HepG2 (cell line): Measurements from ENCODE around the gene NUDT2. TPM values are rescaled to one million over a fixed set of nuclear protein-coding genes. Genes with fewer than 3 reads are reported as not detected.

Experiments
- CEBPB ChIP-seq: IDR thresholded peaks from 2 replicates; pipeline ENCODE4 v1.6.1; 2011; ENCODE audit warnings: low read depth, low read length, improper control_type of control experiment, borderline replicate concordance
- HCFC1 ChIP-seq: fragments of 150-350 bp; IDR thresholded peaks from 2 replicates; pipeline ENCODE4 v1.6.1; 2014; ENCODE audit warnings: low read depth, low read length
- KDM1A ChIP-seq: IDR thresholded peaks from 2 replicates; pipeline ENCODE4 v1.6.1; 2016; ENCODE audit warnings: missing compliant biosample characterization
- KLF16 ChIP-seq, 2 experiments: sonication (generic) in 1 of 2; formaldehyde crosslinking in 1 of 2; IDR thresholded peaks; 2 replicates each; pipeline versions ENCODE4 v1.6.1 to v1.8.0; 2016 to 2023; ENCODE audit warnings: missing genetic modification reagents in 2 of 2, missing compliant biosample characterization in 1 of 2
- MLLT10 ChIP-seq: sonication (generic); formaldehyde crosslinking; IDR thresholded peaks from 2 replicates; pipeline ENCODE4 v1.4.0; 2020; ENCODE audit warnings: missing genetic modification reagents
- SIN3A ChIP-seq: IDR thresholded peaks from 2 replicates; pipeline ENCODE4 v1.6.1; 2011; ENCODE audit warnings: low read depth, mild to moderate bottlenecking, control low read depth, low read length, borderline replicate concordance
- SRSF4 ChIP-seq: fragments of 200-400 bp; formaldehyde crosslinking; IDR thresholded peaks from one replicate; pipeline ENCODE4 v1.6.1; 2018; ENCODE audit warnings: mild to moderate bottlenecking, low read depth, low read length, moderate library complexity; ENCODE audit not compliant: poor library complexity, severe bottlenecking
- YEATS4 ChIP-seq: sonication (generic); formaldehyde crosslinking; IDR thresholded peaks from 2 replicates; pipeline ENCODE4 v1.4.0; 2020; ENCODE audit warnings: missing genetic modification reagents, borderline replicate concordance
- ZC3H13 ChIP-seq: sonication (generic); formaldehyde crosslinking; IDR thresholded peaks from 2 replicates; pipeline ENCODE4 v1.8.1; 2023; ENCODE audit warnings: mild to moderate bottlenecking, missing genetic modification reagents, moderate library complexity
- ZNF777 ChIP-seq: sonication (generic); formaldehyde crosslinking; IDR thresholded peaks from 2 replicates; pipeline ENCODE4 v1.4.0; 2020; ENCODE audit warnings: missing genetic modification reagents
- ZNF788 ChIP-seq: sonication (generic); formaldehyde crosslinking; IDR thresholded peaks from 2 replicates; pipeline ENCODE4 v1.5.0; 2020; ENCODE audit warnings: mild to moderate bottlenecking, missing genetic modification reagents, borderline replicate concordance
- polyA plus RNA-seq, 8 experiments: library from polyadenylated mRNA; depleted of rRNA in 3 of 8; stranded (reverse) in 7 of 8; unstranded in 1 of 8; fragments of >200 nt; fragmentation: Illumina TruSeq in 4 of 8; extraction: Trizol in 4 of 8; gene quantifications; 2 replicates each; pipeline versions ENCODE4 v1.2.1 to v1.2.3, GENCODE V29; 2011 to 2016; ENCODE audit warnings: low read depth in 4 of 8, missing spikeins in 1 of 8, mixed read lengths in 1 of 8; ENCODE audit not compliant: insufficient read depth in 1 of 8
- total RNA-seq, 5 experiments: library from RNA; depleted of rRNA; stranded (reverse); fragments of >200 nt; fragmentation: Illumina TruSeq; extraction: Trizol; gene quantifications; 2 replicates each; pipeline ENCODE4 v1.2.3, GENCODE V29; 2016; ENCODE audit warnings: low read depth in 1 of 5
- TF ChIP-seq, protein P1 (sequence below): sonication (generic); formaldehyde crosslinking; IDR thresholded peaks from 2 replicates; pipeline ENCODE4 v1.5.0; 2020; ENCODE audit warnings: missing genetic modification reagents
- TF ChIP-seq, protein P2 (sequence below): sonication (generic); formaldehyde crosslinking; IDR thresholded peaks from 2 replicates; pipeline ENCODE4 v1.9.0; 2021; ENCODE audit warnings: mild to moderate bottlenecking, missing genetic modification reagents
- TF ChIP-seq, protein P3 (sequence below): IDR thresholded peaks from 2 replicates; pipeline ENCODE4 v1.6.1; 2016; ENCODE audit warnings: missing compliant biosample characterization, missing genetic modification reagents, borderline replicate concordance
- TF ChIP-seq, protein P4 (sequence below): sonication (generic); formaldehyde crosslinking; IDR thresholded peaks from 2 replicates; pipeline ENCODE4 v1.4.0; 2020; ENCODE audit warnings: missing genetic modification reagents
- TF ChIP-seq, protein P5 (sequence below): sonication (generic); formaldehyde crosslinking; IDR thresholded peaks from 2 replicates; pipeline ENCODE4 v1.4.0; 2020; ENCODE audit warnings: mild to moderate bottlenecking, missing genetic modification reagents
- TF ChIP-seq, protein P6 (sequence below): sonication (generic); formaldehyde crosslinking; IDR thresholded peaks from 2 replicates; pipeline ENCODE4 v1.8.1; 2023; ENCODE audit warnings: mild to moderate bottlenecking, missing genetic modification reagents

NUDT2 gene
- total and polyA plus RNA-seq, 2 of the 13 experiments (the other 11 are each of a cell fraction or from before 2014, with no cell fraction given), result 19.9 to 24.6 TPM

DNA sequence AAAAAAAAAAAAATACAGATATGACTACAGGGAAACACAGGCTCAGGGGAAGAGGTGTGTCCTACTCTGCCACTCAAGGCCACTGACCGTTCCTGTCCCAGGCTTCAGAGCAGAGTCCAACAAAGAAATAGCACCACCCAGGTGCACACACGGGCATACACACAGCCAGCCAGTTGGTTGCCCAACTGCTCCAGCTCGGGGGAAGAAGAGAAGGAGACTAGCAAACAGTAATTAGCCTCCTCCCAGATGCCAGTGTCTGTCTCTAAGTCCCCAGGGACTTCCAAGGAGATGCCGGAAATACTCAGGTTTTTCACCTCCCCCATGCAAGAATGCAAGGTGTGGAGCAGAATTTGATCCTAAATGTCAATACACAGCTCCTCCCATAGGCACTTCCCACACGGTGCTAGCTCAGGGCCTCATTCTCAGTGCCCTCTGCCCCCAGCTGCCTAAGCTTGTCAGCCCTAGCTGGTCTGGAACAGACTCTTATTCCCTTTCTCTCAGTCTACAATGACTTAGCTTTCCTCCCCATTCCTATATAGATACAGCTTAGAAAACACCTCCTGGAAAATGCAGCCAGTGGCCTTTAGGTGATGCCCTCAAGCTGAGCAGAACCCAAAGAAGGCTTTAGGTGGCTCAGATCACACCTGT is 45.7 kb downstream of the NUDT2 start (continued):
- TF ChIP-seq, protein P1, sequence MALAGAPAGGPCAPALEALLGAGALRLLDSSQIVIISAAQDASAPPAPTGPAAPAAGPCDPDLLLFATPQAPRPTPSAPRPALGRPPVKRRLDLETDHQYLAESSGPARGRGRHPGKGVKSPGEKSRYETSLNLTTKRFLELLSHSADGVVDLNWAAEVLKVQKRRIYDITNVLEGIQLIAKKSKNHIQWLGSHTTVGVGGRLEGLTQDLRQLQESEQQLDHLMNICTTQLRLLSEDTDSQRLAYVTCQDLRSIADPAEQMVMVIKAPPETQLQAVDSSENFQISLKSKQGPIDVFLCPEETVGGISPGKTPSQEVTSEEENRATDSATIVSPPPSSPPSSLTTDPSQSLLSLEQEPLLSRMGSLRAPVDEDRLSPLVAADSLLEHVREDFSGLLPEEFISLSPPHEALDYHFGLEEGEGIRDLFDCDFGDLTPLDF (CRISPR knock-in tag), result no peak
- no peak for TF ChIP-seq YEATS4 (CRISPR knock-in tag)
- TF ChIP-seq, protein P2, sequence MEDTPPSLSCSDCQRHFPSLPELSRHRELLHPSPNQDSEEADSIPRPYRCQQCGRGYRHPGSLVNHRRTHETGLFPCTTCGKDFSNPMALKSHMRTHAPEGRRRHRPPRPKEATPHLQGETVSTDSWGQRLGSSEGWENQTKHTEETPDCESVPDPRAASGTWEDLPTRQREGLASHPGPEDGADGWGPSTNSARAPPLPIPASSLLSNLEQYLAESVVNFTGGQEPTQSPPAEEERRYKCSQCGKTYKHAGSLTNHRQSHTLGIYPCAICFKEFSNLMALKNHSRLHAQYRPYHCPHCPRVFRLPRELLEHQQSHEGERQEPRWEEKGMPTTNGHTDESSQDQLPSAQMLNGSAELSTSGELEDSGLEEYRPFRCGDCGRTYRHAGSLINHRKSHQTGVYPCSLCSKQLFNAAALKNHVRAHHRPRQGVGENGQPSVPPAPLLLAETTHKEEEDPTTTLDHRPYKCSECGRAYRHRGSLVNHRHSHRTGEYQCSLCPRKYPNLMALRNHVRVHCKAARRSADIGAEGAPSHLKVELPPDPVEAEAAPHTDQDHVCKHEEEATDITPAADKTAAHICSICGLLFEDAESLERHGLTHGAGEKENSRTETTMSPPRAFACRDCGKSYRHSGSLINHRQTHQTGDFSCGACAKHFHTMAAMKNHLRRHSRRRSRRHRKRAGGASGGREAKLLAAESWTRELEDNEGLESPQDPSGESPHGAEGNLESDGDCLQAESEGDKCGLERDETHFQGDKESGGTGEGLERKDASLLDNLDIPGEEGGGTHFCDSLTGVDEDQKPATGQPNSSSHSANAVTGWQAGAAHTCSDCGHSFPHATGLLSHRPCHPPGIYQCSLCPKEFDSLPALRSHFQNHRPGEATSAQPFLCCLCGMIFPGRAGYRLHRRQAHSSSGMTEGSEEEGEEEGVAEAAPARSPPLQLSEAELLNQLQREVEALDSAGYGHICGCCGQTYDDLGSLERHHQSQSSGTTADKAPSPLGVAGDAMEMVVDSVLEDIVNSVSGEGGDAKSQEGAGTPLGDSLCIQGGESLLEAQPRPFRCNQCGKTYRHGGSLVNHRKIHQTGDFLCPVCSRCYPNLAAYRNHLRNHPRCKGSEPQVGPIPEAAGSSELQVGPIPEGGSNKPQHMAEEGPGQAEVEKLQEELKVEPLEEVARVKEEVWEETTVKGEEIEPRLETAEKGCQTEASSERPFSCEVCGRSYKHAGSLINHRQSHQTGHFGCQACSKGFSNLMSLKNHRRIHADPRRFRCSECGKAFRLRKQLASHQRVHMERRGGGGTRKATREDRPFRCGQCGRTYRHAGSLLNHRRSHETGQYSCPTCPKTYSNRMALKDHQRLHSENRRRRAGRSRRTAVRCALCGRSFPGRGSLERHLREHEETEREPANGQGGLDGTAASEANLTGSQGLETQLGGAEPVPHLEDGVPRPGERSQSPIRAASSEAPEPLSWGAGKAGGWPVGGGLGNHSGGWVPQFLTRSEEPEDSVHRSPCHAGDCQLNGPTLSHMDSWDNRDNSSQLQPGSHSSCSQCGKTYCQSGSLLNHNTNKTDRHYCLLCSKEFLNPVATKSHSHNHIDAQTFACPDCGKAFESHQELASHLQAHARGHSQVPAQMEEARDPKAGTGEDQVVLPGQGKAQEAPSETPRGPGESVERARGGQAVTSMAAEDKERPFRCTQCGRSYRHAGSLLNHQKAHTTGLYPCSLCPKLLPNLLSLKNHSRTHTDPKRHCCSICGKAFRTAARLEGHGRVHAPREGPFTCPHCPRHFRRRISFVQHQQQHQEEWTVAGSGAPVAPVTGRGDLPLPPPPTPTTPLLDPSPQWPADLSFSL, result no peak
- TF ChIP-seq KLF16 (CRISPR knock-in tag; IDR thresholded peaks at IDR 0.05), result 0 out of 4 replicates have a peak, but pooled peaks of 1 of the 2 experiments have one; percentile 26
- no peak for TF ChIP-seq ZNF777 (CRISPR knock-in tag)
- peak; percentile 93 for TF ChIP-seq CEBPB
- TF ChIP-seq, protein P3, sequence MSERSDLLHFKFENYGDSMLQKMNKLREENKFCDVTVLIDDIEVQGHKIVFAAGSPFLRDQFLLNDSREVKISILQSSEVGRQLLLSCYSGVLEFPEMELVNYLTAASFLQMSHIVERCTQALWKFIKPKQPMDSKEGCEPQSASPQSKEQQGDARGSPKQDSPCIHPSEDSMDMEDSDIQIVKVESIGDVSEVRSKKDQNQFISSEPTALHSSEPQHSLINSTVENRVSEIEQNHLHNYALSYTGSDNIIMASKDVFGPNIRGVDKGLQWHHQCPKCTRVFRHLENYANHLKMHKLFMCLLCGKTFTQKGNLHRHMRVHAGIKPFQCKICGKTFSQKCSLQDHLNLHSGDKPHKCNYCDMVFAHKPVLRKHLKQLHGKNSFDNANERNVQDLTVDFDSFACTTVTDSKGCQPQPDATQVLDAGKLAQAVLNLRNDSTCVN (CRISPR knock-in tag), result no peak; the same call in 1 of the 2 replicates
- TF ChIP-seq KDM1A, result no peak
- TF ChIP-seq HCFC1, result no peak
- TF ChIP-seq, protein P4, sequence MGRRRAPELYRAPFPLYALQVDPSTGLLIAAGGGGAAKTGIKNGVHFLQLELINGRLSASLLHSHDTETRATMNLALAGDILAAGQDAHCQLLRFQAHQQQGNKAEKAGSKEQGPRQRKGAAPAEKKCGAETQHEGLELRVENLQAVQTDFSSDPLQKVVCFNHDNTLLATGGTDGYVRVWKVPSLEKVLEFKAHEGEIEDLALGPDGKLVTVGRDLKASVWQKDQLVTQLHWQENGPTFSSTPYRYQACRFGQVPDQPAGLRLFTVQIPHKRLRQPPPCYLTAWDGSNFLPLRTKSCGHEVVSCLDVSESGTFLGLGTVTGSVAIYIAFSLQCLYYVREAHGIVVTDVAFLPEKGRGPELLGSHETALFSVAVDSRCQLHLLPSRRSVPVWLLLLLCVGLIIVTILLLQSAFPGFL (CRISPR knock-in tag), result no peak
- TF ChIP-seq SRSF4, result no peak
- 0 out of 2 replicates have a peak, but pooled peaks have one; percentile 27 for TF ChIP-seq ZC3H13 (CRISPR knock-in tag)
- TF ChIP-seq MLLT10, result no peak
- TF ChIP-seq, protein P5, sequence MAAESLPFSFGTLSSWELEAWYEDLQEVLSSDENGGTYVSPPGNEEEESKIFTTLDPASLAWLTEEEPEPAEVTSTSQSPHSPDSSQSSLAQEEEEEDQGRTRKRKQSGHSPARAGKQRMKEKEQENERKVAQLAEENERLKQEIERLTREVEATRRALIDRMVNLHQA, result no peak
- TF ChIP-seq ZNF788 (CRISPR knock-in tag), result peak; percentile 86; the same call in 1 of the 2 replicates
- TF ChIP-seq, protein P6, sequence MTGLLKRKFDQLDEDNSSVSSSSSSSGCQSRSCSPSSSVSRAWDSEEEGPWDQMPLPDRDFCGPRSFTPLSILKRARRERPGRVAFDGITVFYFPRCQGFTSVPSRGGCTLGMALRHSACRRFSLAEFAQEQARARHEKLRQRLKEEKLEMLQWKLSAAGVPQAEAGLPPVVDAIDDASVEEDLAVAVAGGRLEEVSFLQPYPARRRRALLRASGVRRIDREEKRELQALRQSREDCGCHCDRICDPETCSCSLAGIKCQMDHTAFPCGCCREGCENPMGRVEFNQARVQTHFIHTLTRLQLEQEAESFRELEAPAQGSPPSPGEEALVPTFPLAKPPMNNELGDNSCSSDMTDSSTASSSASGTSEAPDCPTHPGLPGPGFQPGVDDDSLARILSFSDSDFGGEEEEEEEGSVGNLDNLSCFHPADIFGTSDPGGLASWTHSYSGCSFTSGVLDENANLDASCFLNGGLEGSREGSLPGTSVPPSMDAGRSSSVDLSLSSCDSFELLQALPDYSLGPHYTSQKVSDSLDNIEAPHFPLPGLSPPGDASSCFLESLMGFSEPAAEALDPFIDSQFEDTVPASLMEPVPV (CRISPR knock-in tag), result no peak; the same call in 1 of the 2 replicates
- TF ChIP-seq SIN3A, result peak; percentile 78; the same call in 1 of the 2 replicates
